Breast epithelium (tissue), 4 donors: Measurements from ENCODE around the gene UGT1A3. TPM values are rescaled to one million over a fixed set of nuclear protein-coding genes. Genes with fewer than 3 reads are reported as not detected.

Experiments used
- DNase-seq, 2 donors: peaks; one replicate each; pipeline ENCODE4 v3.0.0-alpha.2; 2019; ENCODE audit warnings: low spot score in 2 of 2
- H3K27ac ChIP-seq, 2 donors: fragments of 200-600 bp; sonication (generic) in 1 of 2; one replicate each; pipeline ENCODE4 v1.5.1; 2016 to 2019; ENCODE audit warnings: mild to moderate bottlenecking in 1 of 2
- H3K27me3 ChIP-seq, 2 donors: fragments of 200-600 bp; sonication (generic) in 1 of 2; one replicate each; pipeline versions ENCODE4 v1.5.1 to v1.6.0; 2017 to 2019; ENCODE audit warnings: control low read depth in 1 of 2, mild to moderate bottlenecking in 1 of 2
- H3K36me3 ChIP-seq: fragments of 200-600 bp; one replicate; pipeline ENCODE4 v1.5.1; 2019
- H3K4me1 ChIP-seq, 2 donors: fragments of 200-600 bp; sonication (generic); one replicate each; pipeline ENCODE4 v1.5.1; 2016 to 2019; ENCODE audit warnings: control low read depth in 1 of 2
- H3K4me3 ChIP-seq, 3 donors: fragments of 200-600 bp; sonication (generic); 1 replicate in 2 of 3; 2 replicates in 1 of 3; pipeline ENCODE4 v1.5.1; 2016 to 2019; ENCODE audit warnings: mild to moderate bottlenecking in 3 of 3, moderate library complexity in 2 of 3
- H3K9me3 ChIP-seq, 2 donors: fragments of 200-600 bp; sonication (generic) in 1 of 2; one replicate each; pipeline ENCODE4 v1.5.1; 2016 to 2019; ENCODE audit warnings: control low read depth in 1 of 2
- POLR2A ChIP-seq: fragments of 450-650 bp; IDR thresholded peaks from one replicate; pipeline ENCODE4 v1.6.1; 2016; ENCODE audit warnings: antibody characterized with exemption, mild to moderate bottlenecking, moderate library complexity
- POLR2AphosphoS5 ChIP-seq, 3 donors: sonication (generic); formaldehyde crosslinking; IDR thresholded peaks; one replicate each; pipeline ENCODE4 v1.6.1; 2017; ENCODE audit warnings: antibody characterized with exemption in 3 of 3
- intact Hi-C: fragments of 100-400 bp; cut with DNase I; formaldehyde crosslinking; loops from one replicate; pipeline ENCODE4 v1.15.1; 2023; ENCODE audit warnings: low total_unique reads
- total RNA-seq, 3 donors: library from RNA; depleted of rRNA; stranded (reverse); fragments of >200 nt; gene quantifications; one replicate each; pipeline ENCODE4 v1.1.0, GENCODE V29; 2016
- TF ChIP-seq, protein P1 (sequence below), 3 donors: fragments of 450-650 bp; IDR thresholded peaks; one replicate each; pipeline ENCODE4 v1.5.1; 2016 to 2017; ENCODE audit warnings: antibody characterized with exemption in 3 of 3, mild to moderate bottlenecking in 3 of 3, moderate library complexity in 3 of 3

The UGT1A3 gene
- total RNA-seq, 3 donors from 2014 or later: 0.16 TPM; not detected in 2

DNA sequence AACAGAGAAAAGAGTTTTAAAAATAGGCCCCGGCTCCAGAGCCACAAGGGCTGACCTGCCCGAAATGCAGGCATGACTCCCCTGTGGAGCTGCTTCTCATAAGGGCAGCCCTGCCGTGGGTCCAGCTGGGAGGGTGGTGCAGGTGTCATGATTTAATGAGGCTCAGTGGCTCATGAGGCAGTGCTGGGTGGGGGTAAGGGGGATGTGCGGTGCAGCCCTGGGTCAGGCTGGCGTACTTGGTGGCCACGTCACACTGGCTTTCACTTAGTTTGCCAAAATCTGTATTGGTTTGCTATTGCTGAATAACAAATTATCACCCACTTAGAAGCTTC is 91.9 kb downstream of the UGT1A3 start:
- no peaks in the 10 kb centered on the region for H3K36me3 ChIP-seq
- no peak overlapping the region for H3K4me3 ChIP-seq
- H3K9me3 ChIP-seq: no peaks in the 10 kb centered on the region
- H3K4me1 ChIP-seq: no peaks in the 10 kb centered on the region
- H3K27me3 ChIP-seq: no peaks in the 10 kb centered on the region
- no peak overlapping the region for H3K27ac ChIP-seq
- TF ChIP-seq POLR2AphosphoS5 (IDR thresholded peaks at IDR 0.05) (no peak), POLR2A (no peak)
- TF ChIP-seq, protein P1, sequence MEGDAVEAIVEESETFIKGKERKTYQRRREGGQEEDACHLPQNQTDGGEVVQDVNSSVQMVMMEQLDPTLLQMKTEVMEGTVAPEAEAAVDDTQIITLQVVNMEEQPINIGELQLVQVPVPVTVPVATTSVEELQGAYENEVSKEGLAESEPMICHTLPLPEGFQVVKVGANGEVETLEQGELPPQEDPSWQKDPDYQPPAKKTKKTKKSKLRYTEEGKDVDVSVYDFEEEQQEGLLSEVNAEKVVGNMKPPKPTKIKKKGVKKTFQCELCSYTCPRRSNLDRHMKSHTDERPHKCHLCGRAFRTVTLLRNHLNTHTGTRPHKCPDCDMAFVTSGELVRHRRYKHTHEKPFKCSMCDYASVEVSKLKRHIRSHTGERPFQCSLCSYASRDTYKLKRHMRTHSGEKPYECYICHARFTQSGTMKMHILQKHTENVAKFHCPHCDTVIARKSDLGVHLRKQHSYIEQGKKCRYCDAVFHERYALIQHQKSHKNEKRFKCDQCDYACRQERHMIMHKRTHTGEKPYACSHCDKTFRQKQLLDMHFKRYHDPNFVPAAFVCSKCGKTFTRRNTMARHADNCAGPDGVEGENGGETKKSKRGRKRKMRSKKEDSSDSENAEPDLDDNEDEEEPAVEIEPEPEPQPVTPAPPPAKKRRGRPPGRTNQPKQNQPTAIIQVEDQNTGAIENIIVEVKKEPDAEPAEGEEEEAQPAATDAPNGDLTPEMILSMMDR (IDR thresholded peaks at IDR 0.05): no peak
- DNase-seq: no peak
- intact Hi-C loops: no loop called here

DNA sequence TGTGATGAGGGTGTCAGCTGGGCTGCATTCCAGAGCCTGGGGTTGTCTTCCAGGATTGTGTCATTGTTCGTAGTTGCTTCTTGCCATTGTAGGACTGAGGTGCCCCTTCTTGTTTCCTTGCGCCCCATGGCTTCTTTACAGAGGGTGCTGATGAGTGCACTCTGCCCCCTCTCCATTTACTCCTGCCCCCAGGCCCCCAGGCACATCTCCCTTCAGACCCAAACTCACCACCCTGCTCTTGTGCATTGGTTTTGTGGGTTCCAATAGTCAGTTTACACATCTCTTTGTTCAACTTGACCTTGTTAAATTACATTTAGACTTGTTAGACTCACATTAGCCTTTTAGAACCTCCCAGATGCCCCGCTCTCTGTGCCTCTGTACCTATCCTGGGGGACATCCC is 92.4 kb downstream of the UGT1A3 start:
- no peak overlapping the region for H3K27ac ChIP-seq
- intact Hi-C loops: no loop called here

DNA sequence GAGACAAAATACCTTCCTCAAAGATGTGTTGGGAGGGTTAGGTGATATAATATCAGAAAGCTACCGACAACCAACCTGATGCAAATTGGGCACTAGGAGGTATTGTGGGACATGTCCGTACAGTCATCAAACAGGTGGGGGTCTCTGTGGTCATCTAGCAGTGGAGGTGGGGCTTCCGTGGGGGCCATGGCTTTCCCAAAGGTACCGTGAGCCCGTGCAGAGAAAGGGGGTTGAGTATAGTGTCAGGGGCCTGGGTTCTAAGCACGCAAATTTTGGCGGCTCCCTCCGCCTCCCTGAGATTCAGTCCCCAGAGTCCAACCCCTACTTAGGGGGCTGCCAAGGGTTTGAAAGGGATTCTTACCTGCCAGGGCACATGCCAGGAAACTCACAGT is 92.9 kb downstream of the UGT1A3 start:
- H3K9me3 ChIP-seq: no peaks in the 10 kb centered on the region
- intact Hi-C loops: no loop called here
- TF ChIP-seq POLR2AphosphoS5 (IDR thresholded peaks at IDR 0.05): no peak
- TF ChIP-seq, protein P1 (IDR thresholded peaks at IDR 0.05): no peak
- no peak for DNase-seq
- H3K27ac ChIP-seq: no peak overlapping the region
- no peaks in the 10 kb centered on the region for H3K36me3 ChIP-seq
- H3K4me3 ChIP-seq: no peak overlapping the region
- no peaks in the 10 kb centered on the region for H3K4me1 ChIP-seq
- no peaks in the 10 kb centered on the region for H3K27me3 ChIP-seq

More for the DNA sequence above, 92.4 kb downstream of the UGT1A3 start:
- DNase-seq: no peak
- Histone ChIP-seq H3K4me1 (no peaks in the 10 kb centered on the region), H3K9me3 (no peaks in the 10 kb centered on the region), H3K36me3 (no peaks in the 10 kb centered on the region), H3K4me3 (no peak overlapping the region), H3K27me3 (no peaks in the 10 kb centered on the region)
- TF ChIP-seq POLR2AphosphoS5 (IDR thresholded peaks at IDR 0.05): no peak
- TF ChIP-seq, protein P1 (IDR thresholded peaks at IDR 0.05): no peak
- no peak for TF ChIP-seq POLR2A

DNA sequence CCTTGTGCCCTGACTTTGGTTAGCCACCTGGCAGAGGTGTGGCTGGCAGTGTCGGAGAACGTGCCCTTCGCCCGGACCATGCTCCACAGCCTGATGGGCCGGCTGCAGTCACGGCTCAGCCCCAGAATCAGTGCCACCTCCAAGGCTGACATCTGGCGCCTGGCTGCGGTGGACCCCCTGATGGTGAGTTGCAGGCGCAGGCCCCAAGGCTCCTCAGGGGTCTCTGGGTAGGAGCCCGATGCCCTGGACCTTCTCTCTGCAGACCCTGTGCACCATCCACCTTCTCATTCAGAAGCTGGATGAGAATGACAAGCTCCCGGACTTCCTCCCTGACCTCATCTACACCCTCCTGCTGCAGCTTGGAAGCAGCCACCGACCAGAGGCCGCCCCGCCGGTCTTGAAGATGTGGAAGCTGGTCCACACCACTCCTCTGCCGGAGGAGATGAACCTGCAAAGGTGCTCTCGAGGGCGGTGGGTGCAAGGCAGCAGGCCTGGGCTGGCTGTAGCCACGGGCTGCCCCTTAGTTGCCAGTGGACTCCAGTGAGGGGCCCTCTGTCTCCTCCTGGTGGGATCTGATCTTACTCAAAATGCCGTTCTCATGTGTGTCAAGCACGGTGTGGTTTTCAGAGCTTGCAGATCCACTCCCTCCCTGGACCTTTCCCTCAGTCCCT is 93.4 kb downstream of the UGT1A3 start:
- H3K4me3 ChIP-seq: no peak overlapping the region
- H3K9me3 ChIP-seq: no peaks in the 10 kb centered on the region
- H3K27me3 ChIP-seq: no peaks in the 10 kb centered on the region
- H3K36me3 ChIP-seq: no peaks in the 10 kb centered on the region
- intact Hi-C loops: no loop called here
- TF ChIP-seq POLR2A (no peak), POLR2AphosphoS5 (IDR thresholded peaks at IDR 0.05) (no peak)
- TF ChIP-seq, protein P1 (IDR thresholded peaks at IDR 0.05): no peak
- DNase-seq: no peak
- H3K4me1 ChIP-seq: no peaks in the 10 kb centered on the region
- H3K27ac ChIP-seq: no peak overlapping the region

Other genes starting within 250 kb of the UGT1A3 start
- 10 to 100 TPM; 29.2 to 53.4 (median 35.2) TPM for gene USP40, start 162.3 kb upstream of the UGT1A3 start, total RNA-seq
- gene UGT1A8, start 111.4 kb upstream of the UGT1A3 start, total RNA-seq: not detected
- not detected for gene UGT1A10, start 92.6 kb upstream of the UGT1A3 start, total RNA-seq
- gene UGT1A9, start 57.1 kb upstream of the UGT1A3 start, total RNA-seq: not detected
- not detected for gene UGT1A7, start 47.1 kb upstream of the UGT1A3 start, total RNA-seq
- gene UGT1A6, start 36.2 kb upstream of the UGT1A3 start, total RNA-seq: not detected
- gene UGT1A5, start 16.1 kb upstream of the UGT1A3 start, total RNA-seq: not detected
- not detected for gene UGT1A4, start 10.3 kb upstream of the UGT1A3 start, total RNA-seq
- gene UGT1A1, start 31.2 kb downstream of the UGT1A3 start, total RNA-seq: not detected
- gene MROH2A, start 49.3 kb downstream of the UGT1A3 start, total RNA-seq: not detected
- 1 to 10 TPM in 1 of 3 donors, under 1 TPM in 1, not detected in 1; 0.33 to 3.0 TPM for gene HJURP, start 125.5 kb downstream of the UGT1A3 start, total RNA-seq
- gene TRPM8, start 188.3 kb downstream of the UGT1A3 start, total RNA-seq: not detected